ENCODE measurements around the gene VWF.

DNA sequence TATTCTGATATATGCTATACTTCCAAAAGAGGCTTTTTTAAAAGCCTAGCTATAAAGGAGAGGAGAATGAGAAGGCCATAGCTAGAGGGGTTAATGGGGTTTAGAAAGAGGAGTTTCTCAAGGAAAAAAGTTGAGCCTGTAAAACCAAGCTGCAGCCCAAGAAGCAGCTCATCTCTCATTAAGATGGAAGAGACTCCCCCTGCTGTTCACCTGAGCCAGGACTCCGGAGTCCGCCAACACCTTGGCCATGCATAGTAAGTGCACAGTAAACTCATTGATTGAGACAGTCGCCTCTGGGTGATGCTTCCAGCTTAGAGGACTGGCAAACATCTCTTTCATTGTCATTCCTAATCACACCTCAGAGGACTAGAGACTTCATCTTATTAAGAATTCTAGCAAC is 225.6 kb downstream of the VWF start:
- TF ChIP-seq CTCF (optimal IDR thresholded peaks at IDR 0.05 in 1 of 3, IDR thresholded peaks at IDR 0.05 in 1 of 3, conservative IDR thresholded peaks at IDR 0.05 in 1 of 3; ENCODE audit: extremely low read depth in 1 of 3, insufficient read depth in 2 of 3, low read length in 3 of 3): peak in 1 of 3 experiments; percentile 17
- TF ChIP-seq EZH2 (IDR thresholded peaks at IDR 0.05; ENCODE audit: low read length): no peak
